ENCODE results near the gene EGR4.

The EGR4 gene

GRCh38 chr2:73244580-73244979 is 48.8 kb downstream of the EGR4 start:
- no peak for DNase-seq

- peak; percentile 26 for DNase-seq
Observed at GRCh38 chr2:73243884-73244570, 49.3 kb downstream of the EGR4 start.

All from NCI-H2029 (cell line).